Measurements from ENCODE around the gene ZNF654.

- TF ChIP-seq EZH2 (IDR thresholded peaks at IDR 0.05; ENCODE audit: borderline replicate concordance, low read depth, low read length, poor library complexity, severe bottlenecking) (no peak), CTCF (conservative IDR thresholded peaks at IDR 0.05; ENCODE audit: low read depth, low read length) (no peak)
Observed at GRCh38 chr3:88046766-88047165, 12.3 kb upstream of the ZNF654 start.

Data from A673 (cell line).